ENCODE measurements around the gene NME3. TPM values are rescaled to one million over a fixed set of nuclear protein-coding genes. Genes with fewer than 3 reads are reported as not detected.

Gene NME3
- total RNA-seq, 1 donor, result 17.6 TPM

DNA sequence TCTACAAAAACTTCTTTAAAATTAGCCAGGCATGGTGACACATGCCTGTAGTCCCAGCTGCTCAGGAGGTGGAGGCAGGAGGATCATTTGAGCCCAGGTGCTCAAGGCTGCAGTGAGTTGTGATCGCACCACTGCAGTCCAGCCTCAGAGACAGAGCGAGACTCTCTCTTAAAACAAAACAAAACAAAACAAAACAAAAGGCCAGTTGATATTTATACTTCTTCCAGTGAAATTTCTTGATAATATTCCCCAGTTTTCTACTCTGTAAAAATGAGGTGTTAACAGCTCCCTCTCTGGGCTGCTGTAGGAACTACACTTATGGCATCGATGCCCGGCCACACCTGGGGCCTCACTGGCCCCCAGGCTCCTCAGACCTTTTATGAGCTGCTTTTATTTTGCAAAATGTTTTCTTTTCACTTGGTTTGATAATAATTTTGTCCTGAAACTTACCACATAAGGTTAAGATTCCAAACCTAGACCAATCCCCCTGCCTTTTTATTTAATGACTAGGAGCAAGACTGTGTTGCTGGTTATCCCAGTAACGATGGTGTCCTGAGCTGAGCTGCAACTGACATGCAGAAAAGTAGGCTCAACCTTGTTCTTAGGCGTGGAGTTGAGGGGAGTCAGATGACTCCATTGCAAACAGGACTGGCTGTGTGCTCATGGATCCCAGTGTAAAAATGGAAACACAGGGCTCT is 47.7 kb downstream of the NME3 start:
- Histone ChIP-seq H3K4me1 (ENCODE audit: insufficient read depth, low read length) (peaks cover 57% of the 10 kb centered on the region), H3K27me3 (ENCODE audit: insufficient read depth, low read length) (no peaks in the 10 kb centered on the region), H3K9me3 (ENCODE audit: low read depth, low read length) (no peaks in the 10 kb centered on the region), H3K4me3 (ENCODE audit: low read length) (no peak overlapping the region)

DNA sequence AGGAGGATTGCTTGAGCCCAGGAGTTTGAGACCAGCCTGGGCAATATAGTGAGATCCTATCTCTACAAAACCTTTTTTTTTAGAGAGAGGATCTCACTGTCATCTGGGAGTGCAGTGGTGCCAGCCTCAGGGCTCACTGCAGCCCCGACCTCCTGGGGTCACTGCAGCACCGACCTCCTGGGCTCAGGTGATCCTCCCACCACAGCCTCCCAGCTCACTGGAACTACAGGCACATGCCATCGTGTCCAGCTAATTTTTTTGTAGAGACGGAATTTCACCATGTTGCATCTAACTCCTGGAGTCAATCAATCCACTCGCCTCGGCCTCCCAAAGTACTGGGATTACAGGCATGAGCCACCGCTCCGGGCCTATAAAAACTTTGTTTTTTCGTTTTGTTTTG is 50.0 kb downstream of the NME3 start:
- H3K27me3 ChIP-seq (ENCODE audit: insufficient read depth, low read length), result no peaks in the 10 kb centered on the region
- H3K4me3 ChIP-seq (ENCODE audit: low read length), result no peak overlapping the region
- H3K9me3 ChIP-seq (ENCODE audit: low read depth, low read length), result no peaks in the 10 kb centered on the region
- peaks cover 63% of the 10 kb centered on the region for H3K4me1 ChIP-seq (ENCODE audit: insufficient read depth, low read length)

Other genes with a start within 250 kb of the NME3 start
- gene TMEM204, start 237.9 kb downstream of the NME3 start, total RNA-seq, result 12.6 TPM
- 2.3 TPM for gene IFT140, start 159.5 kb downstream of the NME3 start, total RNA-seq
- 11.2 TPM for gene CRAMP1, start 159.2 kb downstream of the NME3 start, total RNA-seq
- gene JPT2, start 93.3 kb downstream of the NME3 start, total RNA-seq, result 2.5 TPM
- gene MAPK8IP3, start 65.3 kb downstream of the NME3 start, total RNA-seq, result 135 TPM
- 13.3 TPM for gene EME2, start 1.3 kb upstream of the NME3 start, total RNA-seq
- gene MRPS34, start 1.6 kb upstream of the NME3 start, total RNA-seq, result 17.1 TPM
- gene SPSB3, start 11.0 kb upstream of the NME3 start, total RNA-seq, result 40.0 TPM
- gene NUBP2, start 11.4 kb upstream of the NME3 start, total RNA-seq, result 26.2 TPM
- 0.63 TPM for gene IGFALS, start 22.2 kb upstream of the NME3 start, total RNA-seq
- gene HAGH, start 55.3 kb upstream of the NME3 start, total RNA-seq, result 14.3 TPM
- gene FAHD1, start 55.7 kb upstream of the NME3 start, total RNA-seq, result 7.0 TPM
- gene MEIOB, start 100.6 kb upstream of the NME3 start, total RNA-seq, result not detected
- gene HS3ST6, start 146.9 kb upstream of the NME3 start, total RNA-seq, result not detected
- gene MSRB1, start 171.7 kb upstream of the NME3 start, total RNA-seq, result 5.8 TPM
- not detected for gene RPL3L, start 183.1 kb upstream of the NME3 start, total RNA-seq
- 57.1 TPM for gene NDUFB10, start 188.0 kb upstream of the NME3 start, total RNA-seq
- 2,256 TPM for gene RPS2, start 193.3 kb upstream of the NME3 start, total RNA-seq
- not detected for gene RNF151, start 195.3 kb upstream of the NME3 start, total RNA-seq
- gene TBL3, start 200.5 kb upstream of the NME3 start, total RNA-seq, result 6.4 TPM
- gene NOXO1, start 209.9 kb upstream of the NME3 start, total RNA-seq, result not detected
- gene GFER, start 212.7 kb upstream of the NME3 start, total RNA-seq, result 9.0 TPM
- 2.9 TPM for gene SYNGR3, start 218.4 kb upstream of the NME3 start, total RNA-seq
- 18.6 TPM for gene ZNF598, start 238.3 kb upstream of the NME3 start, total RNA-seq
- gene NPW, start 248.2 kb upstream of the NME3 start, total RNA-seq, result not detected

Measured in mononuclear cell (primary cell).